Activated naive CD8-positive, alpha-beta T cell treated with anti-CD3 and anti-CD28 coated beads, Interleukin-2, amount 50 U/mL, for 24 hours (primary cell): Measurements from ENCODE around the gene ARHGEF4.
"Not testable (repeated sequence)": the region's sequence is repeated elsewhere in the genome, so short reads cannot be mapped to it uniquely, and the experiment has no call there.

Experiments
- ATAC-seq: fragments of 150-1000 bp; cut with Tn5 transposase; one replicate; pipeline ENCODE4 v1.10.0; 2021
- DNase-seq: peaks from one replicate; pipeline ENCODE4 v3.0.0; 2021
- H3K27ac Mint-ChIP-seq: one replicate; pipeline ENCODE4 v1.8.0; 2021; ENCODE audit warnings: mild to moderate bottlenecking, mixed read lengths
- H3K27me3 Mint-ChIP-seq: one replicate; pipeline ENCODE4 v1.8.0; 2021; ENCODE audit warnings: mixed read lengths
- H3K36me3 Mint-ChIP-seq: one replicate; pipeline ENCODE4 v1.8.0; 2021; ENCODE audit warnings: low read depth, mixed read lengths
- H3K4me1 Mint-ChIP-seq: one replicate; pipeline ENCODE4 v1.8.0; 2021; ENCODE audit warnings: mixed read lengths
- H3K4me3 Mint-ChIP-seq: one replicate; pipeline ENCODE4 v1.8.0; 2021; ENCODE audit warnings: mild to moderate bottlenecking, moderate library complexity, mixed read lengths
- H3K9me3 Mint-ChIP-seq: one replicate; pipeline ENCODE4 v1.8.0; 2021; ENCODE audit warnings: mixed read lengths

The ARHGEF4 gene

GRCh38 chr2:130985831-130986649, 149.3 kb downstream of the ARHGEF4 start:
- DNase-seq (no peak), ATAC-seq (no peak)
- Mint-ChIP-seq H3K27ac (no peak overlapping the region), H3K4me3 (no peak overlapping the region), H3K4me1 (peaks cover 6% of the 10 kb centered on the region), H3K27me3 (peaks cover 1% of the 10 kb centered on the region), H3K9me3 (no peaks in the 10 kb centered on the region), H3K36me3 (no peaks in the 10 kb centered on the region)

GRCh38 chr2:130986890-130987493, 150.3 kb downstream of the ARHGEF4 start:
- Mint-ChIP-seq H3K27ac (no peak overlapping the region), H3K27me3 (peaks cover 1% of the 10 kb centered on the region), H3K36me3 (no peaks in the 10 kb centered on the region), H3K9me3 (no peaks in the 10 kb centered on the region), H3K4me1 (peaks cover 6% of the 10 kb centered on the region), H3K4me3 (no peak overlapping the region)
- ATAC-seq (no peak), DNase-seq (no peak)

GRCh38 chr2:130987519-130988425, 151.1 kb downstream of the ARHGEF4 start:
- H3K4me1 Mint-ChIP-seq, result peaks cover 6% of the 10 kb centered on the region
- no peaks in the 10 kb centered on the region for H3K27me3 Mint-ChIP-seq
- H3K27ac Mint-ChIP-seq, result no peak overlapping the region
- ATAC-seq (no peak), DNase-seq (no peak)
- H3K4me3 Mint-ChIP-seq, result no peak overlapping the region
- H3K9me3 Mint-ChIP-seq, result no peaks in the 10 kb centered on the region
- no peaks in the 10 kb centered on the region for H3K36me3 Mint-ChIP-seq

GRCh38 chr2:130991446-130991845, 154.7 kb downstream of the ARHGEF4 start:
- DNase-seq, H3K27ac Mint-ChIP-seq, H3K27me3 Mint-ChIP-seq, H3K4me1 Mint-ChIP-seq, ATAC-seq, H3K36me3 Mint-ChIP-seq, H3K4me3 Mint-ChIP-seq, H3K9me3 Mint-ChIP-seq: not testable (repeated sequence)

- not testable (repeated sequence) for ATAC-seq, H3K4me1 Mint-ChIP-seq, H3K4me3 Mint-ChIP-seq, H3K36me3 Mint-ChIP-seq, H3K27me3 Mint-ChIP-seq, H3K27ac Mint-ChIP-seq, DNase-seq, H3K9me3 Mint-ChIP-seq
Observed at GRCh38 chr2:130992003-130992402, 155.3 kb downstream of the ARHGEF4 start.

GRCh38 chr2:130996691-130997090, 160.0 kb downstream of the ARHGEF4 start:
- no peak for ATAC-seq
- Mint-ChIP-seq H3K4me3 (no peak overlapping the region), H3K27ac (no peak overlapping the region)

GRCh38 chr2:130997198-130997597, 160.5 kb downstream of the ARHGEF4 start:
- ATAC-seq, result no peak
- Mint-ChIP-seq H3K27ac (no peak overlapping the region), H3K4me3 (no peak overlapping the region), H3K4me1 (no peaks in the 10 kb centered on the region), H3K9me3 (no peaks in the 10 kb centered on the region), H3K36me3 (no peaks in the 10 kb centered on the region), H3K27me3 (peaks cover 16% of the 10 kb centered on the region)
- DNase-seq, result no peak

More at GRCh38 chr2:130996691-130997090, 160.0 kb downstream of the ARHGEF4 start:
- H3K4me1 Mint-ChIP-seq, result no peaks in the 10 kb centered on the region
- no peak for DNase-seq
- peaks cover 14% of the 10 kb centered on the region for H3K27me3 Mint-ChIP-seq
- H3K36me3 Mint-ChIP-seq, result no peaks in the 10 kb centered on the region
- H3K9me3 Mint-ChIP-seq, result no peaks in the 10 kb centered on the region

GRCh38 chr2:130998561-130998960, 161.8 kb downstream of the ARHGEF4 start:
- Mint-ChIP-seq H3K27ac (no peak overlapping the region), H3K9me3 (no peaks in the 10 kb centered on the region), H3K4me3 (no peak overlapping the region), H3K4me1 (no peaks in the 10 kb centered on the region), H3K27me3 (peaks cover 16% of the 10 kb centered on the region), H3K36me3 (no peaks in the 10 kb centered on the region)
- no peak for DNase-seq
- ATAC-seq, result no peak

- no peak overlapping the region for H3K4me3 Mint-ChIP-seq
- H3K27ac Mint-ChIP-seq, result no peak overlapping the region
- no peak for ATAC-seq
- no peaks in the 10 kb centered on the region for H3K36me3 Mint-ChIP-seq
- no peak for DNase-seq
- H3K9me3 Mint-ChIP-seq, result no peaks in the 10 kb centered on the region
- peaks cover 7% of the 10 kb centered on the region for H3K27me3 Mint-ChIP-seq
- peaks cover 8% of the 10 kb centered on the region for H3K4me1 Mint-ChIP-seq
Observed at GRCh38 chr2:131004446-131005209, 167.9 kb downstream of the ARHGEF4 start.

- H3K27ac Mint-ChIP-seq, result no peak overlapping the region
- no peak overlapping the region for H3K4me3 Mint-ChIP-seq
- no peaks in the 10 kb centered on the region for H3K9me3 Mint-ChIP-seq
- no peaks in the 10 kb centered on the region for H3K36me3 Mint-ChIP-seq
- H3K27me3 Mint-ChIP-seq, result peaks cover 4% of the 10 kb centered on the region
- ATAC-seq (no peak), DNase-seq (no peak)
- H3K4me1 Mint-ChIP-seq, result peaks cover 16% of the 10 kb centered on the region
Observed at GRCh38 chr2:131005216-131005935, 168.7 kb downstream of the ARHGEF4 start.

GRCh38 chr2:131006561-131006960, 169.8 kb downstream of the ARHGEF4 start:
- Mint-ChIP-seq H3K36me3 (no peaks in the 10 kb centered on the region), H3K9me3 (no peaks in the 10 kb centered on the region), H3K4me3 (no peak overlapping the region), H3K27ac (no peak overlapping the region), H3K4me1 (peaks cover 28% of the 10 kb centered on the region), H3K27me3 (peaks cover 4% of the 10 kb centered on the region)
- DNase-seq (no peak), ATAC-seq (no peak)

- Mint-ChIP-seq H3K4me3 (no peak overlapping the region), H3K27ac (no peak overlapping the region), H3K9me3 (no peaks in the 10 kb centered on the region), H3K4me1 (peaks cover 32% of the 10 kb centered on the region), H3K36me3 (no peaks in the 10 kb centered on the region), H3K27me3 (no peaks in the 10 kb centered on the region)
- DNase-seq (no peak), ATAC-seq (no peak)
Observed at GRCh38 chr2:131008967-131009366, 172.3 kb downstream of the ARHGEF4 start.

GRCh38 chr2:131009713-131010475, 173.2 kb downstream of the ARHGEF4 start:
- DNase-seq, result no peak
- no peaks in the 10 kb centered on the region for H3K27me3 Mint-ChIP-seq
- H3K4me3 Mint-ChIP-seq, result no peak overlapping the region
- no peaks in the 10 kb centered on the region for H3K36me3 Mint-ChIP-seq
- ATAC-seq, result no peak
- peak overlapping the region; percentile 25 for H3K27ac Mint-ChIP-seq
- no peaks in the 10 kb centered on the region for H3K9me3 Mint-ChIP-seq
- peaks cover 32% of the 10 kb centered on the region for H3K4me1 Mint-ChIP-seq
